ENCODE measurements around the gene TNIK. TPM values are rescaled to one million over a fixed set of nuclear protein-coding genes. Genes with fewer than 3 reads are reported as not detected.

The TNIK gene
- total and polyA plus RNA-seq, 2 of the 13 experiments (the other 11 are each of a cell fraction or from before 2014, with no cell fraction given): 0.15 to 0.22 TPM

DNA sequence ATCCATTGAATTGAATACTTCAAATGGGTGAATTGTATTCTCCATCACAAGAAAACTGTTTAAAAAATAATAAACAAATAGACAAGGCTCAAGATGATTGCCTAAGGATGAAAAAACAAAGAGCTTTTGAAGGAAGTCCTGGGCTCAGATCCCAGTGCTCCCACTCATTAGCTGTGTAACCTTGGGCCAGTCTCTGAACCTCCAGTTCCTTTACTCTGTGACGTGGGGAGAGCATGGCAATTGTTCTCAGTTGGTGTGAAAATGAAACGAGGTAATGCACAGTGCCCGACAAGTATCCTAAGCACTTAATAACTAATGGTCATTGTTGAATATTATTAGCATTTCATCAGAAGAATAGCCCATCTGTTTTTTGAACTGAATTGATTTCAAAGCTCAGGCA is 40.7 kb downstream of the TNIK start:
- intact Hi-C loops (cut with micrococcal nuclease; ENCODE audit: unreplicated experiment) (no loop called here), in situ Hi-C loops (cut with HindIII; ENCODE audit: extremely low pct_ligation_motif_present, low pct_unique_long_range_greater_than_20kb) (no loop called here)
- Histone ChIP-seq H3K27ac (ENCODE audit: extremely low read length, insufficient read depth, low read length) (no peak overlapping the region), H3K36me3 (replicated peaks in 1 of 2; ENCODE audit: control insufficient read depth in 1 of 2, insufficient read depth in 2 of 2, low read length in 2 of 2) (no peaks in the 10 kb centered on the region), H3K27me3 (ENCODE audit: control insufficient read depth in 1 of 2, insufficient read depth in 2 of 2, low read length in 2 of 2) (no peaks in the 10 kb centered on the region), H3K4me2 (ENCODE audit: low read depth, low read length) (no peak overlapping the region), H3K4me3 (replicated peaks in 1 of 3; ENCODE audit: insufficient read depth in 1 of 3, low read depth in 2 of 3, low read length in 3 of 3) (no peak overlapping the region), H2AFZ (ENCODE audit: low read length) (no peak overlapping the region), H4K20me1 (ENCODE audit: insufficient read depth, low read length) (no peaks in the 10 kb centered on the region), H3K4me1 (ENCODE audit: insufficient read depth, low read length) (no peaks in the 10 kb centered on the region), H3K9ac (ENCODE audit: insufficient read depth, low read depth, low read length) (no peak overlapping the region), H3K79me2 (ENCODE audit: insufficient read depth, low read length) (no peaks in the 10 kb centered on the region), H3K9me3 (ENCODE audit: low read length) (no peaks in the 10 kb centered on the region)
- ATAC-seq: no peak
- FAIRE-seq: no peak
- TF ChIP-seq GABPA (IDR thresholded peaks at IDR 0.05; ENCODE audit: low read depth, low read length) (no peak), GABPA (CRISPR knock-in tag; IDR thresholded peaks at IDR 0.05; ENCODE audit: low read depth) (no peak), ZFP36 (IDR thresholded peaks at IDR 0.05; ENCODE audit: borderline replicate concordance, low read depth, low read length, partially characterized antibody) (no peak)
- TF ChIP-seq, protein P1, sequence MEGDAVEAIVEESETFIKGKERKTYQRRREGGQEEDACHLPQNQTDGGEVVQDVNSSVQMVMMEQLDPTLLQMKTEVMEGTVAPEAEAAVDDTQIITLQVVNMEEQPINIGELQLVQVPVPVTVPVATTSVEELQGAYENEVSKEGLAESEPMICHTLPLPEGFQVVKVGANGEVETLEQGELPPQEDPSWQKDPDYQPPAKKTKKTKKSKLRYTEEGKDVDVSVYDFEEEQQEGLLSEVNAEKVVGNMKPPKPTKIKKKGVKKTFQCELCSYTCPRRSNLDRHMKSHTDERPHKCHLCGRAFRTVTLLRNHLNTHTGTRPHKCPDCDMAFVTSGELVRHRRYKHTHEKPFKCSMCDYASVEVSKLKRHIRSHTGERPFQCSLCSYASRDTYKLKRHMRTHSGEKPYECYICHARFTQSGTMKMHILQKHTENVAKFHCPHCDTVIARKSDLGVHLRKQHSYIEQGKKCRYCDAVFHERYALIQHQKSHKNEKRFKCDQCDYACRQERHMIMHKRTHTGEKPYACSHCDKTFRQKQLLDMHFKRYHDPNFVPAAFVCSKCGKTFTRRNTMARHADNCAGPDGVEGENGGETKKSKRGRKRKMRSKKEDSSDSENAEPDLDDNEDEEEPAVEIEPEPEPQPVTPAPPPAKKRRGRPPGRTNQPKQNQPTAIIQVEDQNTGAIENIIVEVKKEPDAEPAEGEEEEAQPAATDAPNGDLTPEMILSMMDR (CRISPR knock-in tag; IDR thresholded peaks at IDR 0.05): no peak
- 33% methylated on average over 3 of the region's 3 CpGs for WGBS (ENCODE audit: low lambda C conversion rate)
- ChIA-PET POLR2A (no interaction called here), CTCF (ENCODE audit: low intra/inter-chr PET ratio, low total read pairs) (no interaction called here)
- no TSS peak for BruUV-seq (replicated peaks)
- DNase-seq (ENCODE audit: low spot score): no peak

GRCh38 chr3:171417813-171418212 is 42.4 kb downstream of the TNIK start:
- H4K20me1 ChIP-seq (ENCODE audit: insufficient read depth, low read length): no peaks in the 10 kb centered on the region
- POLR2A ChIA-PET: no interaction called here
- no peaks in the 10 kb centered on the region for H3K9me3 ChIP-seq (ENCODE audit: low read length)
- no peak overlapping the region for H3K27ac ChIP-seq (ENCODE audit: extremely low read length, insufficient read depth, low read length)
- FAIRE-seq: no peak
- DNase-seq (ENCODE audit: low spot score): peak; percentile 2
- CTCF ChIA-PET (ENCODE audit: low intra/inter-chr PET ratio, low total read pairs): no interaction called here
- peak; percentile 53; the same call in 2 of the 3 replicates for ATAC-seq
- H3K9ac ChIP-seq (ENCODE audit: insufficient read depth, low read depth, low read length): no peak overlapping the region
- BruUV-seq (replicated peaks): no TSS peak
- intact Hi-C loops (cut with micrococcal nuclease; ENCODE audit: unreplicated experiment) (no loop called here), in situ Hi-C loops (cut with HindIII; ENCODE audit: extremely low pct_ligation_motif_present, low pct_unique_long_range_greater_than_20kb) (no loop called here)
- H3K4me3 ChIP-seq (replicated peaks in 1 of 3; ENCODE audit: insufficient read depth in 1 of 3, low read depth in 2 of 3, low read length in 3 of 3): no peak overlapping the region
- 20% methylated on average over 3 of the region's 3 CpGs for WGBS (ENCODE audit: low lambda C conversion rate)
- no peaks in the 10 kb centered on the region for H3K36me3 ChIP-seq (replicated peaks in 1 of 2; ENCODE audit: control insufficient read depth in 1 of 2, insufficient read depth in 2 of 2, low read length in 2 of 2)
- no peaks in the 10 kb centered on the region for H3K4me1 ChIP-seq (ENCODE audit: insufficient read depth, low read length)
- H3K79me2 ChIP-seq (ENCODE audit: insufficient read depth, low read length): no peaks in the 10 kb centered on the region
- H3K27me3 ChIP-seq (ENCODE audit: control insufficient read depth in 1 of 2, insufficient read depth in 2 of 2, low read length in 2 of 2): no peaks in the 10 kb centered on the region
- no peak overlapping the region for H2AFZ ChIP-seq (ENCODE audit: low read length)
- no peak overlapping the region for H3K4me2 ChIP-seq (ENCODE audit: low read depth, low read length)
- TF ChIP-seq ZNF225 (CRISPR knock-in tag; IDR thresholded peaks at IDR 0.05): no peak
- TF ChIP-seq FOSL2 (CRISPR knock-in tag; IDR thresholded peaks at IDR 0.05): peak; percentile 63

Data from HepG2 (cell line).